Epithelial cell of prostate (primary cell): ENCODE results near the gene CHID1.
A peak's percentile ranks its signal among the peaks of the same experiment; 100 is the strongest.

Source experiments
- DNase-seq: peaks from one replicate; pipeline ENCODE4 v3.0.0-alpha.2; 2011; ENCODE audit warnings: low read depth, low spot score
- H3K27ac ChIP-seq: fragments of 450-650 bp; 2 replicates; pipeline ENCODE4 v1.5.1; 2017; ENCODE audit warnings: mild to moderate bottlenecking

The CHID1 gene

DNA sequence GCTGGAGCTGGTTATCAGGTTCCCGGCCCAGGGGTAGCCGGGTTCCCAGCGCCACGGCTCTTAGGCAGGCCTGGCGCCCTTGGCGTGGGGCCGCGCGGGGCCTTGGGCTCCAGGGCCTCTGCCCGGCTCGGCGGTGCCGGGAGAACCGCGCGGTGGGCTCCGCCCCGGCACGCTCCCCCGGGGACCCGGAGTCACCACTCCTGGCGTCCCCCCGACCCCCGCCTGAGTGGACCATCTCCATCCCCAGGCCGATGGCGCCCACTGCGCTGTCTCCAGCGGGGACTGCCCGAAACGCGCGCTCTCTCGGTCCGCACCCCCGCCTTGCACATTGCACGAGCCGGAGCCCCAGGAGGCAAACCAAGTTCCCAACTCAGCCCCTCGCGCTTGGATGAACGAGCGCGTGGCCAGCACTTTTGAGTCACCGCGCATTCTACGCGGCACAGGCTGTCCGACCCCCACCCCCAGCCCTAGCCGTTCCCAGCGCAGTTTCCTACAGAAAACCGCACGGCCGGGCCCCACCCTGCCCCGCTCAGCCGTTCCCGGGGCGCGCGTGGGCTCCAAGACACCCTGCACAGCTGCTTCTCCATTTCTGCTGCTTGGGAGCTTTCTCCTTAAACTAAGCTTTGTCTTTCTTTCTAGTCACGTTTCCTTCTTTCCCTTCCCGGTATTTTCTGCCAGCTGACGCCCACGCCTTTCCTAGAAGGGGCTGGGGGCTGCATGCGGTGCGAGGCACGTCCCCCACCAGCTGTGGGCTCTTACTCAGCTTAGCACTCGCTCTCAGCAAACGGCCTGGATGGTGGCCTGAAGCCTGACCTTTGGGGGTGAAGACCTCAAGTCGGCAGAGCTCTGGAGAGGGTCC lies 650 bp upstream of the CHID1 start:
- no peak for DNase-seq
- H3K27ac ChIP-seq, result peak overlapping the region; percentile 57

- DNase-seq, result no peak
- H3K27ac ChIP-seq, result peak overlapping the region; percentile 57
These were observed 494 bp downstream of the CHID1 start for GRCh38 chr11:910044-910588.

DNA sequence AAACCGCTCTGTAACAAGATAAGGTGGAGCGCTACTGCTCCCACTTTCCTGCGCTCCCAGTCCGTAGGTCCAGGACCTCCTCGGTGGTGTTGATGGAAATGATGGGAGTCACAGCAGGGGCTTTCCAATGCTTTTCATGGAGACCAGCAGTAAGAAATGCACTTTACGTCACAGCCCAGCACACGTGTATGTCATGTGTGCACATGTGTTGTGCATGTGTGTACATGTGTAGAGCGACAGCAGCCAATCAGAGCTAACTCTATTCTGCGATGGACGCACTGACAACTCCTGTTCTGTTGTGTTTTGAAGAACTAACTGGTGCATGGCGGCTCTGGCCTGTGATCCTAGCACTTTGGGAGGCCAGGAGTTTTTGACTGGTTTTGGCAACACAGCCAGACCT lies 1.2 kb downstream of the CHID1 start:
- no peak for DNase-seq

GRCh38 chr11:908273-908672 lies 2.3 kb downstream of the CHID1 start:
- H3K27ac ChIP-seq, result no peak overlapping the region
- no peak for DNase-seq

More for the DNA sequence above, 1.2 kb downstream of the CHID1 start:
- no peak overlapping the region for H3K27ac ChIP-seq

DNA sequence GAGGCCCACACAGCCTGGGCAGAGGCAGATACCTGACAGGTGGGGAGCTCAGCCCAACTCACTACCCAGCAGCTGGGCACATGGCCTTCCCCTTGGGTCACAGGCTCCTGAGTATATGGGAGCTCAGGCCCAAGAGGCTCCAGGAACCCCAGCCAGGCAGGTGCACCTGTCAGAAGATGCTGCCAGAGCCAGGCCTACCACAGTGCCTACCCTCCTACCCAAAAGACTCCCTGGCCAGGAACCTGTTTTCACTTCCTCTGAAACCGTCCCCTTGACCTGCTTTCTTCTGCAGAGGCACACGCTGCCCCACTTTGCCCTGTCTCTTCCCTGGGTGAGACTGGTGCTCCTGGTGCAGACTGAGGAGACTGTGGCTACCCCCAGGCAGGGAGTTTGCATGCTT lies 2.9 kb downstream of the CHID1 start:
- DNase-seq, result no peak
- H3K27ac ChIP-seq, result no peak overlapping the region

- H3K27ac ChIP-seq, result no peak overlapping the region
- no peak for DNase-seq
These were observed 4.7 kb downstream of the CHID1 start for GRCh38 chr11:905952-906351.

DNA sequence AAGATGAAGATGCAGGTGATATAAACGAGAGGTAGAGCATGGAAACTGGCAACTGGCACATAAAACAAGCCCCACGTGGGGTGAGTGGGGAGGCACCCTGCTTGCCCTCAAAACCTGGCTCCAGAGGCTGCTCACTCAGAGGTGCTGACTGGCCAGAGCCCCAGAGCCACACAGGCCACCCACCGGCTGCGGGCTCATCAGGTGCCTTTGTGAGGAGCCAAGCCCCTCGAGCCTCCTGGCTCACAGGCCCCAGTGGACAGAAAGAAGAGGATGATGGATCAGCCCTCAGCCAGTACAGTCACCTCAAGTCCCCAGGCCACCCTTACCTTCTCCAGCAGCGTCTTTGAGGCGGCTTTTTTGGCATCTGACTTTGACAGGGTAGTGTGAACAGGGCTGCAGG lies 6.2 kb downstream of the CHID1 start:
- DNase-seq, result no peak
- H3K27ac ChIP-seq, result no peak overlapping the region

DNA sequence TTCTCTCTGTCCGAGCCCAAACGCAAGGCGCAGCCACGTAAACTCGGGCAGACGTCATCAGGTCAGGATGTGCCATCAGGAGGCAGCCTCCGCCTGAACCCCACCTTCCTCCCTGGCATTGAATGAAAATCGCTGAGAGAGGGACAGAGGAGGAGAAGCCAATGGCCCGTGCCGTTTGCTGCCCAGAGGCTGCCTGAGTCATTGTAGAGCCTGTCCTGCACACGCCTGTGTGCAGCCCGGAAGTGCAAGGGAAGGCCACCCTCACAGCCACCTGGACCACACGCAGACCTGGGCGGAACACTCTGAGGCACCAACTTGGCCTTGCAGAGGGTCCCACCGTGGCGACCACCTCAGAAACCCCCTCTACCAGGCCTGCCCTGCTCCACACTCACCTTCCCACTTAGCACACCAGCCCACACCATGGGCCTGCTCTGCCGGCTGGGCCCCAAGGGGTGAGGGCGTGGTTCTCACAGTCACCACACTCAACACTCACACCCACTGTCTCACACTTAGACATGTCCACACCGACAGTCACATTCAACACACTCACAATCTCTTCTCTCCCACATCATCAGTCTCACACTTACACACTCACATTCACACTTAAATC lies 9.1 kb downstream of the CHID1 start:
- DNase-seq, result no peak
- H3K27ac ChIP-seq, result no peak overlapping the region

- no peak overlapping the region for H3K27ac ChIP-seq
- DNase-seq, result no peak
These were observed 10.1 kb downstream of the CHID1 start for GRCh38 chr11:900545-900944.

GRCh38 chr11:899724-900123 lies 10.9 kb downstream of the CHID1 start:
- no peak overlapping the region for H3K27ac ChIP-seq
- no peak for DNase-seq

DNA sequence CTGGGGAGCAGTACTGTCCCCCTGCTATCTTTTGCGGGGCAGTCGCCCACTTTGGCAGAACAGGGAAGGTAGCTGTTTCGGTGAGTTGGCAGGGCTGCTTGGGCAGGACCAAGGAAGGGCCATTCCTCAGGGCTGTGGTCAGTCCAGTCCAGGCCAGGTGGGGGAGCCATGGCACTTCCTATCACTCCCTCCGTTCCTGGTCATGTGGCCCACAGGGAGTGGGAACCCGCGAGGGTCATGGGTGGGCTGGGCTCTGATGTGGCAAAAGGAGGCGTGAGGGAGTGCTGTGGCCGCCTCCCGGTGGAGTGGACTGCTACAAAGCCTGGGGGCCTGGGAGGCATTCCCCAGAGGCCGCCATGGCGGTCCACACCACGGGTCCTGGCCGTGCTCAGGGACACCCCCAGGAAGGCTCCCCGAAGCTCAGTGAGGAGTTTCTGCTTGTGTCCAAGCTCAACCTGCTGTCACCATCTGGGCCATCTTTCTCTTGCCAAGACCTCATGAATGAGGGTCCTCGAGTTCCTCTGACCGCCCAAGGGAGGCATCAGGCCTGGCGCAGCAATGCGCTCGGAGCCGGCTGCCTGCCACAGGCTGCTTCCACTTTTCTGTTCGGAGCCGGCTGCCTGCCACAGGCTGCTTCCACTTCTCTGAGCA lies 11.9 kb downstream of the CHID1 start:
- no peak for DNase-seq
- no peak overlapping the region for H3K27ac ChIP-seq

DNA sequence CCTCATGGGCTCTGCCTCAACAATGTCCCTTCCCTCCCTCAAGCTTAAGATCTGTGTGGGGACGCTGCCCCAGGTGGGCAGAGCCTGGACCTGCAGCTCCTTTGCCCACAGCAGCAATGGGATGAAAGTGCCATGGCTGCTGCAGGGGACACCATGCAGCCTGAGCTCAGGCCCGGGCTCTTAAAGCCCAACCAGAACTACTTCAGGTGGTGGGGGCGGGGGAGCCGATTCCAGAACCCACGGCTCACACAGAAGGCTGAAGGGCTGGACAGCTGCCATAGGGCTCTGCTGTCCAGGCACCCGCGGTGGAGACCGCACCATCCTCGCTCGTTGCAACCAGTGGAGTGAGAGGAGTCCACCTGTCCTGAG lies 12.5 kb downstream of the CHID1 start:
- H3K27ac ChIP-seq, result no peak overlapping the region
- DNase-seq, result no peak

DNA sequence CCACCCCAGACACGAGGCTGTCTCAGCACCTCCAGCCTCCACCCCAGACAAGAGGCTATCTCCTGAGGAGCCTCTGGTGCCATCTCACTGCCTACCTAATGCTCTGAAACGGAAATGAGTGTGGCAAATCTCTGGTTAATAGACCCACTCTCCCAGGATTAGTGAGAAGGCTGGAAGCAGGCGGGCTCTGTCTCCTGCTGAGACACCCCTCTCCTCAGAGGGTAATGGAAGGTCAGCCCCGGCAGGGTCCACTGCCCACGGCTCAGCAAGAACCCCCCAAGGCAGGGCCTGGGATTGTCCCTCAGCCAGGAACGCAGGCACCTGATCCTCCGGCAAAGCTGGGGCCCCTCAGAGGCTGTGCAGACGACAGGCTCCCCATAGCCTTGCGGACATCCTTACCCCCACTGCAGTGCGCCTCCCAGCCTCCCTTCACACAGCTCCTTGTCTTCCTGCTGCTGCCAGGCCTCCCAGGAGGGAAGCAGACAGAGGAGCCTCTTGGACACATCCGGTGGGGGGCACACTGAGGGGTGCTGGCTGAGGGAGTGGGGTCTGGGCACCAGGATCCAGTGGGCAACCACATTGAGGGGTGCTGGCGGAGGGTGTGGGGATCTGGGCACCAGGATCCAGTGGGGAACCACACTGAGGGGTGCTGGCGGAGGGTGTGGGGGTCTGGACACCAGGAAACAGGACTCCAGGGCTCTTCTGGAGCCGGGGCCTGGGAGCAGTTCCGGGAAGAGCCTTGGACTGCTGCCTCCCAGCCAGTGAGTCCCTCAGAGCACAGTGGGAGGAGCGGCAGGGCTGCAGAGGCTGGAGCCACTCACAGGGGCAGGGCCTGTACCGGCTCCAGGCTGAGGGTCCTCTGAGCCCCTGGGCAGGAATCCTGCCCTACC lies 13.1 kb downstream of the CHID1 start:
- H3K27ac ChIP-seq, result no peak overlapping the region
- DNase-seq, result no peak

DNA sequence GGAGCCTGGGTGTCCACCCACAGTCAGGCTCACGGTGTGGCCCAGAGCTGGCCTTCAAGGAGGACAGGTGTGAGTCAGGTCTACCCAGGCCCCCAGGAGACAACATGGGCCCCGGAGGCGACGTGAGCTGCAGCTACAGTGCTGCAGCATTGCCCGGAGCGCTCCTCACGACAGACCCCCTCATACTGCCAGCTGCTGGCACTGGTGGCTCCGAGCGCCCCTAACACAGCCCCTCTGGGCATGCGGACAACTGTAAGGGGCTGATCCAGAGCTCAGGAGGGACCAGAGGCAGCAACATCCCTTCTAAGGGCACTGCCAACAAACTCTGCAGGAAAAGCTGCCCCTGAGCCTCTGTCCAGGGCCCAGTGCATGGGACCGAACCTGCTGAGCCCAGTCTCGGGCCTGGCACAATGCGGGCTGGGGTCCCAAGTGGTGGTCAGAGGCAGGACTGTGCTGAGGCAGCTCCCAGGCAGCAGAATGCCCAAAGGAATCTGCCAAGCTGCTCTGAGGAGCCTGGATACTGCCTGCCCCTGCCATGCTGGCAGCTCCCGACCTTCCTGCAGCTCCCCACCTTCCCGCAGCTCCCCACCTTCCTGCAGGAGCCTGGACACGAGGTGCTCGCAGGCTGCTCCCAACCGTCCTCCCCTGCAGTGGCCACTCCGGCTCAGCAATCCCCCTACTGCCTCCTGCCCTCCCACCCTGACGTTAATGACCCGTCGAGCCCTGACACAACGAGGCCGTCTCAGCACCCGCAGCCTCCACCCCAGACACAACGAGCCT lies 15.1 kb downstream of the CHID1 start:
- no peak for DNase-seq
- H3K27ac ChIP-seq, result no peak overlapping the region

DNA sequence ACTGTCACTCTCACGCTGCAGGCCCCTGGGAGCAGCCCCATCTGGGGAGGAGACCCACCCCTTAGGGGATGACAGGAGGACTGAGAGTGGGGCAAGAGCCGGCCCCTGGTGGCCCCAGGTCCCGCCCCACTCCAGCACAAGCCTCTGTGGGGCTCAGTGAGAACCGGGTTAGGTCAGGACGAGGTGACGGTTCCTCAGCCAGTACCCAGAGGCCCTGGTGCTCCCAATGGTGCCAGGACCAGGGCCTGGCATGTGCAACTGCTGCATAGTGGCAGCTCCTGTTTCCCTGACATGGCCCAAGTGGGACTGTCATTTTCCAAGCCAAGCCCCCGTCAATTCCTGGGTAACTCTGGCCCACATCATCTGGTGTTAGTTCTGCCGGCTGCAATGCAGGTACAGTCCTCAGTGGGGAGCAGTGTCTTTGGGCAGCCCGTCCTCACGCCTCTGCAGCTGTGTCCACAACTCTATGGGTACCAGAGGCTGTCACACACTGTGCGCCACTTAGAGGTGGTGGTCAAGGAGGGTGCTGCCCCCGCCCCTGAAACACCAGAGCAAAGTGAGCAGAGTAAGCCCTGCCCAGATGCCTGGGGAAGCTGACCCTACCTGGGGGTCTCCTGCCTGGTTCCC lies 15.9 kb downstream of the CHID1 start:
- no peak overlapping the region for H3K27ac ChIP-seq
- DNase-seq, result no peak

DNA sequence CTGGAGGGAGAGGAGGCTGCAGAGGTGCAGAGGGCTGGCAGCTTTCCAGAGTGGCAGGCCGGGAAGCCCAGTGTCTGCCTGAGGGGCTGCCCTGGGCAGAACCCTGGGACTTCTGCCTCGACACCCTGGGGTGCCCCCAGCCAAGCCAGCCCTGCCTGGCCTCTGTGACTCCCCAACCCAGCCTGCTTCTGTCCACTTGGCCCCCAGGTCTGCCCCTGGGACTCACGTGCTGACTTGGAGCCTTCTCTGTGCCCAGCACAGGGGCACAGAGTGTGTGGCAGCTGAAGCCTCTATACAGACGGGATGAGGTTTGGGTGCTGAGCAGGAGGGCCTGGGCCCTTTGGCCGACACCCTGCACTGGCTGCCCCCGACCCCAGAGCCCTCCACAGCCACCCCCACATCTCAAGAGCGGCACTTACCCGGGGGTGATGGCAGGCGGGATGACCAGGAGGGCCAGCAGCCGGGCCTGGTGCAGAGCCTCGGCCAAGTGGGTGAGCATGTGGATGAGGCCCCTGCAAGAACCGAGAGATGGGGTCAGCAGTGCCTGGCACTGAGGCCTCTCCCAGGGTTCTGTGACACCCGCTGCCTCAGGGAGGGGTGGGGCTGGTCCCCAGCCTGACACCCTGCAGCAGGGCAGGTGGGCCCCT lies 17.5 kb downstream of the CHID1 start:
- no peak for DNase-seq
- no peak overlapping the region for H3K27ac ChIP-seq

GRCh38 chr11:890794-891540 lies 19.6 kb downstream of the CHID1 start:
- no peak overlapping the region for H3K27ac ChIP-seq
- DNase-seq, result no peak
